Stimulated activated CD8-positive, alpha-beta memory T cell treated with anti-CD3 and anti-CD28 coated beads, Interleukin-4, amount 100 ng/mL, for 24 hours (primary cell): ENCODE data around the gene MYL11.

ENCODE experiments used
- DNase-seq: peaks from one replicate; pipeline ENCODE4 v3.0.0-alpha.2; 2020; ENCODE audit warnings: low read depth

Gene MYL11

DNA sequence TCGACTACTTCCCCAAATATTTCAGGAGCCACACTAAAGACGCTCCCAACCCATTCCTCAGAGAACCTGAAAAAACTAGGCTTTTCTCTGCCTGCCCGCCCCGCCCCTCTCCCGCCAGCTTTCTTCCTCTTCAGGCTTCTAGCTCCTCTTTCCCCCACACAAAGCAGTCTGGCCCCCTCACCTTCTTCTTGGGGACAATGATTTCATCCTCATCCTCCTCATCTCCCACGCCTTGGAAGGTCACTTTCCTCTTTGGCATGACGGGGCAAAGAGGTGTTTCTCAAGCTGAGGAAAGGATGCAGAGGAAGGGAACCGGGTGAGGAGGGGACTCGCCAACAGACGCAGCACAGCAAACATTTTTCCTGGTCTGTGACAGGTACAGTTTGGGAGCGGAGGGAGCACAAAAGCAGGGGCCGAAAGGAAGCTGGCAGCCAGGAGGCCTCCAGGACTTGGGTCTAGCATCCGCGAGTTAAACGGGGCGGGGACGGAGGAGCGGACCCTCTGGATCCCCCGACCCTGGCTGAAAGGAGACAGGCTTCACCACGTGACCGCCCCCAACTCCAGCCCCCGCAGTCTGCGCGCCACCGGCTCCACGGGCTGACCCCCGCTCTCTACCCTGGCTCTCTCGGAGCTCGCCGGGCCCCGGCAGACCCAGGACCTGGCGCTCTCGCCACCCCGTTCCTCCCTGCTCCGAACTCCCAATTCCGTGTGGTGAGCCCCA lies 20.0 kb upstream of the MYL11 start:
- DNase-seq, result no peak

GRCh38 chr16:30355144-30355953 lies 19.3 kb upstream of the MYL11 start, which contains the start of gene CD2BP2:
TSS of gene CD2BP2 (minus strand) at chr16:30355308. CDS start at chr16:30354681, 627 bp downstream.
- peak; percentile 84 for DNase-seq

DNA sequence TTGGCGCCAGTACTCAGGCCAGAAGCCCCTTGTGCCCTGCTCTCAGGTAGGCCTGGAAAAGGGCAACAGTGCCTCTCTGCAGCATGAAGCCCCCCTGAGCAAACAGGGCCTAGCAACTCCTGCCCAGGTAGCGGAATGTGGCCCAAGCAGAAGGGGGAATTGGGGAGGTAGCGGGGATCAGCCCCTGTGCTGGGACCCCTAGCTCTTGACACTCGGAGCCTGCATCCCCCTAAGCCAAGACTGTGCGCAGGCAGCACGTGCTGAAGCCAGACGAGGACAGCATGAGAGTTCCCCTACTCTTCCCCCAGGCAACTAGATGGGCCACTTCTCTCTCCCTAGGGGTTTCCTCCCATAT lies 18.7 kb upstream of the MYL11 start:
- DNase-seq, result no peak

- no peak for DNase-seq
Measured at GRCh38 chr16:30356401-30357084, 18.1 kb upstream of the MYL11 start.

GRCh38 chr16:30357085-30357714 lies 17.4 kb upstream of the MYL11 start:
- no peak for DNase-seq

DNA sequence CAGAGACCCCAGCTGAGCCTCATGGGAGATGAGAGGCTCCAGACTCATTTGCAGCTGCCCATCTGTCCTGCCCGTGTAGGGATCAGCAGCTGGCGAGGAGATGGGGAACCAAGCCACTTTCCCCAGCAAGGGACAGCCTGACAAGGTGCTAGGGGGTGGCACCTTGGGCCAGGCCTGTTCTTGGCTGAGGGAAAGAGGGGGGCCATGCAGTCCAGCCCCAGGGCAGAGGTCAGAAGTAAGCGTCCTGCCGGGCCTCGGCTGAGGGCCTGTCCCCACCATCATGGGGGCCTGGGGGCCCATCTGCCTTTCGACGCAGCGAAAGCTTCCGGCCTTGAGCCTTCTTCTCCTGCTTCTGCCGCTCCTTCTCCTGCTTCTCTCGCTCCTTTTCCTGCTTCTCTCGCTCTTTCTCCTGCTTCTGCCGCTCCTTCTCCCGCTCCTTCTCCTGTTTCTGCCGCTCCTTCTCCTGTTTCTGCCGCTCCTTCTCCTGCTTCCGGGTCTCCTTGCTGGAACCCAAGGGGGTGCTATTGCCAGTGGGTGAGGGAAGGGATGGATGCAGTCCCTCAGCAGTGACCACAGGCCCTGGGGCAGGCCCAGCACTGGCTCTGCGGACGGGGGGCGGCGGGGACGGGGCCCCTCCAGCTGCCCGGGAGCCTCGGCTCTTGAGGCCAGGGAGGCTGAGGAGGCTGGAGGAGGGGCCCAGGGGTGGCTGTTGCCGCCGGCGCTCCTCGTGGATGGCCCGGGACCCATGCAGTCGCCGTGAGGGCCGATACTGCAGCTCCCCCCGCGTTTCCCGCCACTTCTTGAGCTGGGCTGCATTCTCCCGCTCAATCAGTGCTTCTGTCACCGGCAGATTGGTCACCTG lies 16.7 kb upstream of the MYL11 start:
- no peak for DNase-seq

GRCh38 chr16:30358577-30358936 lies 16.0 kb upstream of the MYL11 start:
- no peak for DNase-seq

GRCh38 chr16:30358990-30359870 lies 15.4 kb upstream of the MYL11 start:
- no peak for DNase-seq

DNA sequence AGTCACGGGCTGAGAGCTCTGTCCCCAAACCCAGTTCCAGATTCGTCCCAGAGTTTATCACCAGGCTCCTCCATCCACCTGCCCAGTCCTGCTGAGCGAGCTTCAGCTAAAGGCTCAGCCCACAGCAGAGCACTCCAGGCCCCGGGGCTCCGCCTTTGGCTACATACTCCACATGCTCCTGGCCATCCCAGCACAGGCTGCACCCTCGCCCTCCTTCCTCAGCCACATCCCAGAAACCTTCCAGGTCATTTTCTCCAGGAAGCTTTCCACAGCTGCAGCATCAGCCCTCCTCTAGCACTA lies 14.8 kb upstream of the MYL11 start:
- DNase-seq, result no peak

- DNase-seq, result no peak
Measured at GRCh38 chr16:30361180-30361579, 13.4 kb upstream of the MYL11 start.

DNA sequence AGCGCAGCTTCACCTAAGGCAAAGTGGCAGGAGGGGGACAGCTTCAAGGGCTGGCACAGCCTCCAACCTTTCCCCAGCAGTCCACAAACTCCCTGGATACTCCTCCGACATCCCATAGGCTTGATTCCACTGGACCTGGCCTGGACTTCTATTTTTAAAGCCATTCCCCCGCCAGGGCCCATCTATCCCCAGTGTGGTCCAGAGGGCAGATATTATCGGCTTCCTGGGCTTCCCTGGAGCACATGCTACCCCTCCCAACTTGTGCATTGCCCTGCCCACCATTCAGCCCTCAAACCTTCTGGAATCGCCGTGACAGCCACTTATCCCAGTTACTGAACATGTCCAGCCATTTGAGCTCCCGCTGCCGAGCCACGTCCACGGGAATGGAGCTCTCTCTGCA lies 9.4 kb upstream of the MYL11 start:
- DNase-seq, result no peak

GRCh38 chr16:30366511-30366910 lies 8.1 kb upstream of the MYL11 start:
- DNase-seq, result no peak

DNA sequence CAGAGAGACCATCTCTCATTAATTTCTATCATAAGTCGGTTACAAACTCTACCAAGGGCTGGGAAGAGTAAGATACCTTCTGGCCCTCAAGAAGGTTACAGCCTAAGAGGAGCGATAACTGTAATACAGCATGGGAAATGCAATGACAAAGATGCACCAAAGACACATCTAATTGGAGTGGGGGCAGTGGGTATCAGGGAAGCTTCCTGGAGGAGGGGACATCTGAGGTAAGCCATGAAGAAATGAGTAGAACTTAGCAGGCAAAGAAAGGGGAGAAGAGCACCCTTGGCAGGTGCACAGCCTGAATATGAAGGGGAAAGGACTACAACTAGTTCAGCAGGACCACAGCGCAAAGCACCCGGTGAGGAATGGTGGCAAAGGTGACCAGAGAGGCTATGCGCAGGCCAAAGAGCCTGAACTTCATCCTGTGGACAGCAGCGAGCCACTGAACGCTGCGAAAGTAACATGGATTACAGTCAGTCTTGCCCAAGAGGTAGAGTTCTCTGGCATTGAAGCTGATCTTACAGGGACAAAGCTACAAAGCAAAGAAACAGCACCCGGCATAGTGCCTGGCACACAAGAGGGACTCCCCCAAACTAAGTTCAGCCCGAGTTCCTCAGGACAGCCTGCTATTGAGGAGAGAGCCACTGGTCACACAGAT lies 7.1 kb upstream of the MYL11 start:
- no peak for DNase-seq

DNA sequence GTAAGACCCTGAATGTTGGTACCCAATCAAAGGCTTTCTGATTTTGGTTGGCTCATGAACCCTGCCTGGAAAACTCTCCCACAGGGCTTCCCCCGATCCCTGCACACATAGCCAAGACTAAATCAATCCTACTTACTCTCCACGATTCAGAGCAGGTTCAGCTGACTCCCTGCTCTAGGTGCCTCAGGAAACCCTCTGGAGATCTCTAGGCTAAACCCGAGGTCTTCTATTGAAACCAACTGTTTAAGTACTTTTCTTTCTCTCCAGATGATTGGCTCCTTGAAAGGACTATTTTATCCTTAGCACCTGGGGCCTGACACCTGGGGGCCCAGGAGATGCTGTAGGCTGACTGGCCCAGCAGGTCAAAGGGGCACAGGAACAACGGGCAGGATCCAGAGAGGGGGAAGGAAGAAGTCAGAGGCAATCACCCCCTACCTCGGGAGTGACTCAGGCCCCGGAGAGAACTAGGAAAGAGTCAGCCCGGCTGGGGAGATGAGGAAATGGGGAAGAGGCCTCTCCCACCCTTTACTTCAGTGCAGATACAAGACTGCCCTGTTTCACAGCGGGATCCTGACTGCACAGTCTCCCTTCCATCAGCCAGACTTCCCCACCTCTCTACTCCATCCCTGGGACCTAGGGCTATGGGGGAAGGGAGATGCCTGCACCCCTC lies 6.3 kb upstream of the MYL11 start:
- DNase-seq, result no peak

- no peak for DNase-seq
Measured at GRCh38 chr16:30368792-30369090, 5.9 kb upstream of the MYL11 start.

GRCh38 chr16:30369091-30369937 lies 5.3 kb upstream of the MYL11 start:
- no peak for DNase-seq

GRCh38 chr16:30369938-30370455 lies 4.6 kb upstream of the MYL11 start:
- DNase-seq, result no peak

- peak; percentile 95 for DNase-seq
Measured at GRCh38 chr16:30370456-30371247, 4.0 kb upstream of the MYL11 start, which contains the start of gene TBC1D10B. TSS of gene TBC1D10B (minus strand) at chr16:30370494. CDS start at chr16:30370183, 311 bp downstream.
